Erythroblast (primary cell): ENCODE data around the gene TPK1.

Experiments used
- DNase-seq, 2 experiments: peaks; one replicate each; lab custom pipeline; 2025; lab: John Stamatoyannopoulos, UW
- GATA1 ChIP-seq: IDR thresholded peaks from 2 replicates; pipeline ENCODE4 v1.6.1; 2011; ENCODE audit warnings: low read depth, mild to moderate bottlenecking, control low read depth, low read length, moderate library complexity
- POLR2A ChIP-seq: IDR thresholded peaks from 2 replicates; pipeline ENCODE4 v1.6.1; 2011; ENCODE audit warnings: mild to moderate bottlenecking, low read length

Gene TPK1

GRCh38 chr7:144487901-144488300 is 348.0 kb downstream of the TPK1 start:
- TF ChIP-seq POLR2A (no peak), GATA1 (no peak)
- no peak for DNase-seq

DNA sequence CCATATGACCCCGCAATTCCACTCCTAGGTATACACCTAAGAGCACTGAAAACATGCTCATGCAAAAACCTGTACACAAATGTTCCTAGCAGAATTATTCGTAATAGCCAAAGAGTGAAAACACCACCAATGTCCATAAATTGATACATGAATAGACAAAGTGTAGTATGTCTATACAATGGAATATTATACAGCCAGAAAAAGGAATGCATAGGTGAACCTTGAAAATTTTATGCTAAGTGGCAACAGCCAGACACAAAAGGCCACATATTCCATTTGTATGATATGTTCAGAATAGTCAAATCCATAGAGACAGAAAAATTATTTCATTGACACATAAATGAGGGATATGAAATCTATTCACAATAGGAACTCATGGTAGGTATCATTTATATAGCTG is 351.4 kb downstream of the TPK1 start:
- TF ChIP-seq GATA1 (no peak), POLR2A (no peak)
- DNase-seq: no peak

GRCh38 chr7:144483189-144483588 is 352.7 kb downstream of the TPK1 start:
- TF ChIP-seq GATA1: no peak
- TF ChIP-seq POLR2A: no peak
- DNase-seq: no peak

DNA sequence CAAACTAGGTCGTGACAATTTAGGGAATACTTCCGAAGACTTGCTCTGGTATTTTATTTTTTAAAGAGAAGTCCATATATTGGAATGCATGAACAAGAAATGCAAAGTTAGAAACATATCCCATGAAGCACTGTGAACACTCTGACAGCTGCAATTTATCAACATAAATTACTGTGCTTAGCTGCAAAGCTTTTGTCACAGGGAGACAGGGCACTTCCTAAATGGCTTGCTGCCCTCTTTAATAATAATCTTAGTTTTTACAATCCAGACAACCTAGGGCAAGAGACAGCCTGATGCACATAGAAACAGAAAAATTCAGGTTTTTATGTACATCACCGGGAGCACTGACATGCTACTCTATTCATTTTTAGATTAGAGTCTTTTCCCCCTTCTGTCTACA is 354.0 kb downstream of the TPK1 start:
- no peak for DNase-seq
- no peak for TF ChIP-seq GATA1
- TF ChIP-seq POLR2A: no peak

GRCh38 chr7:144477348-144477747 is 358.5 kb downstream of the TPK1 start:
- TF ChIP-seq POLR2A (no peak), GATA1 (no peak)
- no peak for DNase-seq

DNA sequence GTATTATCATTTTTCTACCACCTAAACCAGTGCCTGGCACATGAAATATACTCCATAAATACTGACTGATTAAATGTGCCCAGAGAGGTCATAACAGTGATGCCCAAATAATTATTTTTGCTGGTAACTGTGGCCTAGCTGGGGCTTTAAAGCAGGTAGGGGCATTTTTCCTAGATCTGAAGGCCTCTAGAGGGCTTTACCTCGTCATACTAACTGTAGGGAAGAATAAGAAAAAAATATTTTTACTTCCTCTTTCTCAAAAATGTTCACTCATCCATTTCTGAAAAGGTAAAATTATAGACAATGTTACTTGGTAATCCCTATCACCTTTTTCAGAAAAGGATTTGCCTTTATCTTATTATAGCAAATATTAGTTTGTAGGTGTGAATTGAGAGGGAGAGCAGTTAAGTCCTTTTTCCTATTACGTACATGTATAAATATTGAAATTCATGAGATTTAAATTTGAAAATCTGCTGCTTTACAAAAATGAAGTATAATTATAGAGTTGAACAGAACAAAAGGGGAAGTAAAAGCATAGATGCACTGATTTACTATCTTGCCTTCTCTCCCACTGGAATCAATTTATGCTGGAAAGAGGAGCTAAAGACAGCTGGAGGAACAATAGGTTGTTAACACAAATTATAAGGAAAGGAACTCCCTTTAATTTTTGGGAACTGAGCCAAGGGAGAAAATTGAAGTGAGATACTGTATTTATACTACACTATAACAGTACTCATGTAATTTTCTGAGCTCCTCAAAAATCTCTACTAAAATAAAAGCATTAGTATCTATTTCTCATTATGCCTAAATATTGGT is 360.8 kb downstream of the TPK1 start:
- TF ChIP-seq GATA1 (no peak), POLR2A (no peak)

GRCh38 chr7:144474363-144474762 is 361.5 kb downstream of the TPK1 start:
- DNase-seq: no peak
- no peak for TF ChIP-seq GATA1
- TF ChIP-seq POLR2A: no peak

More for the DNA sequence above, 360.8 kb downstream of the TPK1 start:
- no peak for DNase-seq

- TF ChIP-seq POLR2A (no peak), GATA1 (no peak)
- no peak for DNase-seq
These were observed 361.9 kb downstream of the TPK1 start for GRCh38 chr7:144473908-144474307.

GRCh38 chr7:144470078-144470477 is 365.8 kb downstream of the TPK1 start:
- DNase-seq: no peak
- TF ChIP-seq POLR2A: no peak
- no peak for TF ChIP-seq GATA1

DNA sequence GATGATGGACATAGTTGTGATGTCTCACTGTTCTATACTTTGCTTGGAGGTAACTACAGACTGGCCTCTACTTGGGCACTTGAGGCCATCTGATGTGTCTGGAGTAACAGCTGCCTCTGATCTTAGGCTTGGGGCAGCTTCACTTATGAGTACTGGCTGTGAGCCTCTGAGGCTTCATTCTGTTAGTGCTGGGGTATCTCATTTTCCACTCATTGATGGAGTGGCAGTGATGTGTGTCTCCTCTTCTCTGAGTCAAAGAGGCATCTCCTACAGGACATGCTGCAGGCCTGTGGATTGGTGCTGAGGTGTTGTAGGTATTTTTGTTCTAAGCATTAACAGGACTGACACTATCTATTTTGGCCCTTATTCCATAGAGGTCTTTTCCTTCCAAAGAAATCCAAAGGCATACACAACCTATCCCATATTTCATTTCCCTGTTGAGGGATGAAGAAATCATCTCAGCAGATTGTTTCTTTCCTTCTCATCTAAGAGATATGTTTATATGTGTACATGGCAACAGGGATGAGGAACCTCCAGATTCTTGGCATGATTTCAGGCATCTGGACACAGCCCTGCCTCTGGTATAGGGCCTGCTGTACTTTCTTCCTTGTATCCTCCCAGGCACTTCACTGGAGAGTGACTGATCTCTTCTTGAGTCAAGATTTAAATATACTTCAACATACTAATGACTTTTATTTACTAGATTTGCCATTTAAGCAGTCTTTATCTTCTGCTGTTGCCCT is 366.7 kb downstream of the TPK1 start:
- DNase-seq: no peak
- no peak for TF ChIP-seq GATA1
- TF ChIP-seq POLR2A: no peak

- no peak for TF ChIP-seq POLR2A
- no peak for TF ChIP-seq GATA1
- no peak for DNase-seq
These were observed 376.2 kb downstream of the TPK1 start for GRCh38 chr7:144459635-144460034.

DNA sequence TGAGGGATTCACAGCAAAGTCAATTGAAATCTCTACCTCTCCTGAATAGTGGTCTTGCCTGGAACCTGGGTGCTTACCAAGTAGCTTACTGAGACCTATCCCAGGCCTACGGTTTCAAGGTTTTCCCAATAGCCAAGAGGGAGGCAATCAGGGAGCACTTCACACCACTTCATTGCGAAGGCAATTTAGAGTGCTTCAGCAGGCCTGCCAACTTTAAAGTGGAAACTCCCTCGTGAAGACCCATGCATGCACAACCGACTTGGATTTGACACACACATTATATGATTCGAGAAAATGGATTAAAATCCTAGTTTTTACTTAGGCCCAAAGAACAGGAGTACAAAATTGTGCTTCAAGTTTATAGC is 380.8 kb downstream of the TPK1 start:
- TF ChIP-seq POLR2A: no peak
- no peak for DNase-seq

DNA sequence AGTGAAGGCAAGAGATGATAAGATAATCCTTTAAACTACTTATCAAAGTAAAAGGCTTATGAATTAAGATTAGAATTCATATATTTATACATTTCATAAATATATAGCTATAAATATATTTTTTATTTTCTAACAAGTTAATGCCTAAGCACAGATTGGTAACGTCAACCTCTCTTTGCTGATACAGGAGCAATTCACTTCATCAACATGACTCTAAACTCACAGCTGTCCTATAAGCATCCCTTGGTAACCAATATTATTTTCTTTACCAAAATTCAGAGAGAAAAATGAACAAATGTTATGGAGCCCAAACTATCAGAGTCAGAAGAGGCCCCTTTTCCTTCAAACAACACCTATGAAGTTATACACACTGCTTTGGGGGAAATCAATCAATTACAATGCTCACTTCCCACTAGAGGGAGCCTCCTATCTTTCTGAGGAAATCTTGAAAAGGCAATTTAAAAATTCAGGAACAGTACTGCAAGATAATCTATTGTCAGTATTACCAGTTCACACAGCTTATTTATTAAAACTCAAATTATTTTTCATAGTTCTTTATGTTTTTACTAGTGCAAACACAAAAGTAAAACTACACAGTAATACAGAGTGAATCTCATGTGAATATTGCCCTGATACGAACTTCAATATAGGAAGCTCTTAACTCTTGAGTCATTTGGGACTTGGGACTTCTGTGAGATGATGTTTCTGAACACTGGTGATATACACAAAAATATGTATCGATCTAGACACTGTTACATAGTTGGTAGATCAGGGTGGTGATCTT is 381.4 kb downstream of the TPK1 start:
- DNase-seq: no peak

DNA sequence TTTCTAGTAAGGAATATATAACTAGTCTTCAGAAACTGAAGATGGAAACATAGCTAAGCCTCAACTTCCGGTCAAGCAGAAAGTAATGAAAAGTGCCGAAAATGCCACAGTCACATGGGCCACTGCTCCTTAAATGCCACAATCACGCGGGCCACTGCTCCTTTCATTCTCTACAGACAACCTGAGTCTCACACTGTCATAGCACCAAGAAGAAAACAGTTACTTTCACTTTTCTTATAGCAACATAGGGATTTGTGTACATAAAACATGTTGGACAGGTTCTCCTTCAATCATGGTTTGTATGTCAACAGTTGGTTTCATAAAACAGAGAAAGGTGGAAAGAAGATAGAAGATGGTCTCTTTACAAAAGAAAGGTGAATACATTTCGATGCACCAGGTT is 383.8 kb downstream of the TPK1 start:
- TF ChIP-seq POLR2A (no peak), GATA1 (no peak)
- DNase-seq: no peak

More for the DNA sequence above, 381.4 kb downstream of the TPK1 start:
- no peak for TF ChIP-seq POLR2A
- no peak for TF ChIP-seq GATA1
